GM12892 (cell line): Measurements from ENCODE around the gene CDKN1B.

Experiments used
- POLR2A ChIP-seq: IDR thresholded peaks from 2 replicates; pipeline ENCODE4 v1.6.1; 2011; ENCODE audit warnings: low read depth, low read length, control low read depth
- POLR2AphosphoS5 ChIP-seq: IDR thresholded peaks from 2 replicates; pipeline ENCODE4 v1.6.1; 2011; ENCODE audit warnings: low read depth, low read length, control low read depth
- TAF1 ChIP-seq: IDR thresholded peaks from 2 replicates; pipeline ENCODE4 v1.6.1; 2011; ENCODE audit warnings: low read depth, mild to moderate bottlenecking, control low read depth, low read length, borderline replicate concordance

- TF ChIP-seq POLR2A (no peak), POLR2AphosphoS5 (no peak), TAF1 (no peak)
Observed at GRCh38 chr12:12731785-12732184, 14.6 kb downstream of the CDKN1B start.
